Measurements from ENCODE around the gene ZNF829. TPM values are rescaled to one million over a fixed set of nuclear protein-coding genes. Genes with fewer than 3 reads are reported as not detected.

The ZNF829 gene
- total RNA-seq, result 1.8 TPM
- long read RNA-seq, partial matches to known transcripts, result 0 of 2 reads
- long read RNA-seq, other reads (novel, unspliced or antisense), result 2 of 2 reads

- peak; percentile 95 for DNase-seq (ENCODE audit: low spot score)
Observed at GRCh38 chr19:36915992-36916830, at the start of gene ZNF829, which contains the start of gene ZNF568. TSS of gene ZNF829 (minus strand) at chr19:36916291. CDS start at chr19:36915167, 1,124 bp downstream. TSS of gene ZNF568 (plus strand) at chr19:36916332. CDS start at chr19:36922771, 6,439 bp downstream.

GRCh38 chr19:36963280-36963679, 47.2 kb upstream of the ZNF829 start:
- DNase-seq (ENCODE audit: low spot score), result no peak

- DNase-seq (ENCODE audit: low spot score), result no peak
Observed at GRCh38 chr19:36962346-36962745, 46.3 kb upstream of the ZNF829 start.

- no peak for DNase-seq (ENCODE audit: low spot score)
Observed at GRCh38 chr19:36950335-36951119, 34.4 kb upstream of the ZNF829 start.

GRCh38 chr19:36939153-36939552, 23.1 kb upstream of the ZNF829 start:
- DNase-seq (ENCODE audit: low spot score), result no peak

- DNase-seq (ENCODE audit: low spot score), result no peak
Observed at GRCh38 chr19:36931684-36932083, 15.6 kb upstream of the ZNF829 start.

GRCh38 chr19:36918090-36918489, 2.0 kb upstream of the ZNF829 start:
- DNase-seq (ENCODE audit: low spot score), result no peak

- DNase-seq (ENCODE audit: low spot score), result no peak
Observed at GRCh38 chr19:36916991-36917390, 900 bp upstream of the ZNF829 start.

- DNase-seq (ENCODE audit: low spot score), result no peak
Observed at GRCh38 chr19:36898422-36898821, 17.7 kb downstream of the ZNF829 start.

GRCh38 chr19:36894849-36895383, 21.2 kb downstream of the ZNF829 start:
- DNase-seq (ENCODE audit: low spot score), result no peak

- no peak for DNase-seq (ENCODE audit: low spot score)
Observed at GRCh38 chr19:36891768-36892357, 24.2 kb downstream of the ZNF829 start.

GRCh38 chr19:36876993-36877938, 38.8 kb downstream of the ZNF829 start:
- DNase-seq (ENCODE audit: low spot score), result no peak

GRCh38 chr19:36851898-36852297, 64.2 kb downstream of the ZNF829 start:
- no peak for DNase-seq (ENCODE audit: low spot score)

GRCh38 chr19:36850559-36851442, 65.3 kb downstream of the ZNF829 start, which contains the start of gene ZNF345:
TSS of gene ZNF345 (plus strand) at chr19:36850876. CDS start at chr19:36876831, 25,955 bp downstream.
- peak; percentile 92 for DNase-seq (ENCODE audit: low spot score)

- DNase-seq (ENCODE audit: low spot score), result peak; percentile 95
Observed at GRCh38 chr19:36849701-36850558, 66.2 kb downstream of the ZNF829 start.

- DNase-seq (ENCODE audit: low spot score), result no peak
Observed at GRCh38 chr19:36847968-36848367, 68.1 kb downstream of the ZNF829 start.

- no peak for DNase-seq (ENCODE audit: low spot score)
Observed at GRCh38 chr19:36838784-36839324, 77.2 kb downstream of the ZNF829 start.

Measured in mesenteric fat pad (tissue), 1 donor.